SIG-M5 (cell line): Measurements from ENCODE around the gene IGHMBP2.
"Not testable (repeated sequence)": the region's sequence is repeated elsewhere in the genome, so short reads cannot be mapped to it uniquely, and the experiment has no call there.

ENCODE experiments used
- DNase-seq: peaks from one replicate; lab custom pipeline; 2025; lab: John Stamatoyannopoulos, UW

Gene IGHMBP2

DNA sequence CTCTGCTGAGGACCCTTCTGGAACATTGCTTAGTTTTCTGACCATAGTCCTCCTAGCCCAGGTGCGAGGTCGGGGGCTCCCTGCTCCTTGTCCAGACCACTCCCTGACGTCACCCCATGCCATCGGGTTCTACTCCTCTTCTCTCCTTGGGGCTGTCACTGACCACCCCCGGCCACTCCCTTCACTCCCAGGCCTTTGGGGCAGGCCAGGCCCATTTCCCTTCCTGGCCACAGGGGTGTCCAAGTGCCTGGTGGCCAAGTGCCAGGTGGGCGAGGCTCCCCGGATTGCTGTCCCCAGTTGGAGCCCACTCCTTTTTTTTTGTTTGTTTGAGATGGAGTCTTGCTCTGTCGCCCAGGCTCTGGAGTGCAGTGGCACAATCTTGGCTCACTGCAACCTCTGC, 57.6 kb downstream of the IGHMBP2 start:
- no peak for DNase-seq

- no peak for DNase-seq
Measured at GRCh38 chr11:68962527-68963250, 59.0 kb downstream of the IGHMBP2 start.

GRCh38 chr11:68963779-68964178, 60.1 kb downstream of the IGHMBP2 start:
- no peak for DNase-seq

DNA sequence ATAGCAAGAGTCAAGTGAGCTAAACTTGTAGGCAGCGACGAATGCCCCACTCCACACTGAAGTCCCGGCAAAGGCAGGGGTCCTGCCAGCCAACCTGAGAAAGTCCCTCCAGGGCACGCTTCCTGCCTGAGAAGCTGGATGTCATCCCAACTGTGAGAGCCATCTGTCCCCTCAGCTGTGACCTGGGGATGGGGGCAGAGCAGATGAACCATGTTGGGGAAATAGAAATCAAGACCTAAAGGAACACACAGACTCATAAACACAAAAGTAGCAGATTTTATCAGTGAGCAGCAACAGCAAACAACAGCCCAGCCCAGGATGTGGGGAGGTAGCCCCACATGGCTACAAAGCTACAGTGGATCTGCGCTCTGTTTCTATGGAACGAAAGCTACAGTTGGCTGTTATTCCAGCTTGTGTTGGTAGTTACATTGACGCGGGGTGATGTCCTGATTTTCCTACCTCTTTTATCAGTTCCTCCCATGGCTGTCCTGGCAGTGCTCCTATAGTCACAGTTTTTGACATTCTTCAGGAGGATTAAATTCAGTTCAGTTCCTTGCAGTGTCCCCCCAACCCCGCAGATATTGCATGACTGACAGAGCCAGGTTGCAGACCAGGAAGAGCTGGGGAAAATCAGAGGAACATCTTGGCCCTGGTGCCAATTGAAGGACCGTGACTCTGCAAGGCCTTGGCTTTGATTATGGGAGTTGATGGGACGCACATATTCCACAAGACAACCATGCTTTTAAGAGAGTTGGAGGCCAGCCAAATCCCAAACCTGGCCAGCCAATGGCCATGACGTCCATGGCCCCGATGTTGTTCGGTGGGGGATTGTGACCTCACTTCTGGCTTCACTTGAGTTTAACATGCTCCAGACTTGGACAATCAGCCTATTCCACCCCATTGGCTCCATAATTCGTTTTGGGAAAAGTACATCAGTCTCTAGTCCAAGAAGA, 62.5 kb downstream of the IGHMBP2 start:
- DNase-seq = no peak

DNA sequence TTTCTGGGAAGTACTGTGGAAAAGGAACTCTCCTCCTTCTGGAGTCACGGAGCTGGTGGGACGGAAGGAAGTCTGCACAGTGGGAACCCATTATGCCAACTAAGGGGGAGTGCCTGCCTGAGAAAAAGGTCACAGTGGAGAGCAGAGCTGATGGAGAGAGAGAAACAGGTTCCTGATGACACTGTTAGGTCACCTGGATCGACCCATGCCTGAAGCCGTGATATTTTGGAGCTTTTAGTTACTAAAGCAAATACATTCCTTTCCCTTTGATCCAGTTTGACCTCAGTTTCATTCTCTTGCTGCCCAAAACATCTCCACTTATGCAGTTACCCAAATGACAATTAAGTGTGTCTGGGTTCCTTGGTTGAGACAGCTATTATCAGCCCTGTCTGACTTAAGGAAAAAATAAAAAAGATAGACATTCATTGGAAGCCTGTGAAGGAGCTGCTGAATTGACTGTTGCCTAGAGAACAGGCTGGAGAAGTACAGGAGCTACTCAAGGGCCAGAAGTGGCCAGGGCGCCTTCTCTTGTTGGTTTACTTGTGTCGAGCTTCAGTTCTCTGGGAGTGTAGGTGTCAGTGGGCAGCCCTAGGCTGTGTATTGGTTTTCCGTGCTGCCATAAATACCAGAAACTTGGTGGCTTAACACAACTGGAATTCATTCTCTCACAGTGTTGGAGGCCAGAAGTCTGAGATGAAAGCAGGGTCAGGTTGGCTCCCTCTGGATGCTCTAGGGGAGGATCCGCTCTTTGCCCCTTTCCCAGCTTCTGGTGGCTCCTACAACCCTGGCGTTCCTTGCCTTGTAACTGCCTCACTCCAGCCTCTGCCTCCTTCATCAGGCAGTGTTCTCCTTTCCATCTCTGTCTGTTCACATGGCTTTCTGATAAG, 63.4 kb downstream of the IGHMBP2 start:
- no peak for DNase-seq

- DNase-seq = no peak
Measured at GRCh38 chr11:68968306-68969250, 64.9 kb downstream of the IGHMBP2 start.

DNA sequence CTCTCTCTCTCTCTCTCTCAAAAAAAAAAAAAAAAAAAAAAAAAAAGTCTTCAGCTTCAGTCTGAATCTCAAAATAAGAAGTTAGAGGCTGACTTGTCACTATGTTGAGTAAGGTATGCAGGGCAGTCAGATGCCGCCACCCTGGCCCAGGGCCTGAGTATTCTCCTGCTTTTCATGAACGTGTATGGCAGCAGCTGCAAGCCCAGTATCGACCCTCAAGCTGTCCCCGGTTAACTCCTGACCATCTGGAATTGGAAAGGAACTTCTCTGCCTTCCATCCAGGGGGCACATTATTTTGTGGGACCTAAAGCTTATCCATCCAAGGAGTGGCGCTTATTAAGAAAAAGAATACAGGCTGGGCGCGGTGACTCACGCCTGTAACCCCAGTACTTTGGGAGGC, 65.7 kb downstream of the IGHMBP2 start:
- no peak for DNase-seq

DNA sequence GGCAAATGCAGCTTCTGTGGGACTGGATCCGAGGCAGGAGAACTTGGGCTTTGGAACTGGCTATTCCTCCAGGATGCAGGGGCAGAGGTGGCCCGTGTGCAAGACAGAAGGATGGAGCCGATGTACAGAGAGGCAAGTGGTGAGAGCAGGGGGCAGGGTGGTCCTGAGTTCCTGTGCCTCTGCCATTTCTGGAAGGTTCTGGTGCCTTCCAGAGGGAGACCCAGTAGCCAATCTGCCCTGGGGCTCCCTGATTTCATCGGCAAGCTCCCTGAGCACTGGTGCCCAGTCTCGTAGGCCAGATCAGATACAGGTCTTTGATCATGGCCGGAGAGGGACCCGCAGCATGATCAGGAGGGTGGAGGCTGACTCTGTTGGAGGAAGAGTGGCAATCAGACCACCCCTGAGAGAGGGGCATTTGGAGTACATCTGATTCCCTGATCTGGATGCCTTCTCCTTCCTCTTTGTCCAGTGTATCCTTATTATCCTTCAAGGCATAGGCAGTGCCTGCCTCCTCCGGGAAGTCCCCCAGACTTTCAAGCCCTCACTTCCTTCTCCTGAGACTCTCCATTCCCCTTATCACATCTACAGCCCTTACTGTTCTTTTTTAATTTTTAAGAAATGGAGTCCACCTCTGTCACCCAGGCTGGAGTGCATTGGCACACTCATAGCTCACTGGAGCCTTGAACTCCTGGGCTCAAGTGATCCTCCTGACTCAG, 67.4 kb downstream of the IGHMBP2 start:
- DNase-seq = no peak

GRCh38 chr11:68973219-68973618, 69.5 kb downstream of the IGHMBP2 start:
- no peak for DNase-seq

GRCh38 chr11:68973706-68974105, 70.0 kb downstream of the IGHMBP2 start:
- DNase-seq = not testable (repeated sequence)

GRCh38 chr11:68974421-68975194, 70.9 kb downstream of the IGHMBP2 start:
- no peak for DNase-seq

- no peak for DNase-seq
Measured at GRCh38 chr11:68976095-68976494, 72.4 kb downstream of the IGHMBP2 start.

- DNase-seq = no peak
Measured at GRCh38 chr11:68976563-68976962, 72.9 kb downstream of the IGHMBP2 start.

DNA sequence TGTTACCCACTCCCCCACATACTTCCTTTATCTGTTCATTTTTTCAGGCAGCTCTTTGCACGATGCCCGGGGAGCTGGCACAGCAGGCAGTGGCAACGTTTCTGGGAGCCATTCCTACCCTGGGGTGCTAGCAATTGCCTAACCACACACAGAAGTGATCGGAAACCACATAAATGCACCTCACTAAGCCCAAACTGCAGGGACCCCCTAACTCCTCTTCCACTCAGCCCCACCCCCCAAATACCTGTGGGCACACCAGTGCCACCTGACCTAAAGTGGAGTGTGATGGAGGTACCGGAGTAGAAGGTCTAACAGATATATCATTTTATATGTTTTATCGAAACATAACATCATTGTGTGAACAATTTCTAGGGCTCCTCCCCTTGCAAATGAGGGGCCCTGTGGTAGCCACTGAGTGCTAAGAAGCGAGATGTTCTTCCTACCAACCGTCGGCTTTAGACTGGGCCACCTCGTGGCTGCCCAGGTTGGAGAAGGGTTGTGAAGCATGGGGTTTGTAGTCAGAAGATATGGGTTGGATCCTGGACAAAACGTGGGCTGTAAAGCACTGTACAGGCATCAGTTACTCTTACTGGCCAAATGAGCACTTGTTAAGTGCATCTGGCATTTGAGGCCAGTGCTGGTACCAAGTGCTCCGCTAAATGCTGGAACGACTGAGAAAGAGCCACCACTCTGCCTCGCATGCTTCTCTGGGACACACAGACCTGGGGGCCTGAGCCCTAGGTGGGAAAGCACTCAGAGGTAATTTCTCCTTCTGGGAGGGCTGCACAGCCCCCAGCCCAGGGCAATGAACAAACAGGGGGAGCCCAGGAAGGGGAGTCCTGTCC, 74.3 kb downstream of the IGHMBP2 start:
- DNase-seq = no peak

- no peak for DNase-seq
Measured at GRCh38 chr11:68978626-68978930, 74.9 kb downstream of the IGHMBP2 start.

GRCh38 chr11:68978931-68979594, 75.4 kb downstream of the IGHMBP2 start:
- DNase-seq = no peak

DNA sequence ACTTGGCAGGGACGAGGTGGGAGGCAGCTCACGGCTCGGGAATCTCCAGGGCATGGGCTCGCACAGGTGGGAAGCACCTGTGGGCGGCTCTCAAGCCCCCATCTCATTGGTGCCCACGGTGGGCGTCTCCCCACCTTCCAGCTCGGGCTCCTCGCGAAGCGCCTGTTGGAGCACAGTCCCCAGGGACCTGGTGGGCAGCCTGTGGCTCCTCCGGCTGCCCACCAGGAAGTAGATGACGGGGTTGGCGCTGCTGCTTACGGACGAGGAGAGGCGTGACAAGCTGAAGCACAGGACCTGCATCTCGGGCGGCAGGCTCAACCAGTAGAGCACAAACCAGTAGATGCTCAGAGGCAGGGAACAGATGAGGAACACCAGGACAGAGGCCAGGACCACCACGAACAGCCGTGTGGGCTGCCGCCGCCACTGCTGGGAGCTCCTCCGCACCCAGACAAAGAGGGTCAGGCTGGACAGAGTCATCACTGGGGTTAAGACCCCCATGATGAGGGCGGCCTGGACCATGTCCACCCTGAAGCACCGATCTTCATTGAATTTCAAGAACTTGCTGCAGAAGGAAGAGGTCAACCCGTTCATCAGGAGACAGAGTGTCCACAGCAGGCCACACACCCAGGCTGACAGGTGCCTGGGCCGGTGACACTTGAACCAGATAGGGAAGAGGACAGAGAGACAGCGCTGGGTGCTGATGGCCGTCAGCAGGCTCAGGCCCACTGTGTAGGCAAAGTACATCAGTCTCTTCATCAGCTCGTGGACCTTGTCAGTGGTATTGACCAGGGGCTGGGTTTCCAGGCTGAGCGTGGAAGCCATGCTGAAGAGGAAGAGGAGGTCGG, 76.5 kb downstream of the IGHMBP2 start:
- no peak for DNase-seq

- no peak for DNase-seq
Measured at GRCh38 chr11:68980776-68981065, 77.0 kb downstream of the IGHMBP2 start, which contains the start of gene MRGPRD. Gene MRGPRD (minus strand): TSS chr11:68980986. CDS start chr11:68980986, 0 bp downstream.
